Measurements from ENCODE around the gene AMOTL1.

Gene AMOTL1

GRCh38 chr11:94830722-94831510 is 62.8 kb downstream of the AMOTL1 start:
- Histone ChIP-seq H3K4me3 (ENCODE audit: low read depth in 1 of 5, low read length in 5 of 5) (no peak overlapping the region), H3K9me3 (ENCODE audit: control insufficient read depth in 5 of 5, low read length in 5 of 5) (no peaks in the 10 kb centered on the region), H3K9ac (ENCODE audit: low read length in 5 of 5) (no peak overlapping the region), H3K27ac (ENCODE audit: low read depth, low read length) (no peak overlapping the region), H3K4me1 (ENCODE audit: control insufficient read depth in 5 of 5, insufficient read depth in 5 of 5, low read length in 5 of 5) (peaks cover 0 to 6% (median 0%) of the 10 kb centered on the region in 5 donors), H3K27me3 (ENCODE audit: control insufficient read depth in 5 of 5, insufficient read depth in 4 of 5, low read length in 5 of 5) (no peaks in the 10 kb centered on the region), H3K36me3 (ENCODE audit: control insufficient read depth in 5 of 5, insufficient read depth in 5 of 5, low read length in 5 of 5) (peaks cover 55 to 73% (median 55%) of the 10 kb centered on the region in 5 donors)

- H3K9ac ChIP-seq (ENCODE audit: low read length in 5 of 5) = no peak overlapping the region
- no peaks in the 10 kb centered on the region for H3K27me3 ChIP-seq (ENCODE audit: control insufficient read depth in 5 of 5, insufficient read depth in 4 of 5, low read length in 5 of 5)
- H3K4me3 ChIP-seq (ENCODE audit: low read depth in 1 of 5, low read length in 5 of 5) = no peak overlapping the region
- peaks cover 0 to 6% (median 0%) of the 10 kb centered on the region in 5 donors for H3K4me1 ChIP-seq (ENCODE audit: control insufficient read depth in 5 of 5, insufficient read depth in 5 of 5, low read length in 5 of 5)
- no peaks in the 10 kb centered on the region for H3K9me3 ChIP-seq (ENCODE audit: control insufficient read depth in 5 of 5, low read length in 5 of 5)
- peaks cover 51 to 73% (median 57%) of the 10 kb centered on the region in 5 donors for H3K36me3 ChIP-seq (ENCODE audit: control insufficient read depth in 5 of 5, insufficient read depth in 5 of 5, low read length in 5 of 5)
- H3K27ac ChIP-seq (ENCODE audit: low read depth, low read length) = no peak overlapping the region
These were observed 63.4 kb downstream of the AMOTL1 start for GRCh38 chr11:94831529-94831928.

- H3K4me3 ChIP-seq (ENCODE audit: low read depth in 1 of 5, low read length in 5 of 5) = no peak overlapping the region
- H3K36me3 ChIP-seq (ENCODE audit: control insufficient read depth in 5 of 5, insufficient read depth in 5 of 5, low read length in 5 of 5) = peaks cover 42 to 66% (median 50%) of the 10 kb centered on the region in 5 donors
- no peaks in the 10 kb centered on the region for H3K9me3 ChIP-seq (ENCODE audit: control insufficient read depth in 5 of 5, low read length in 5 of 5)
- H3K4me1 ChIP-seq (ENCODE audit: control insufficient read depth in 5 of 5, insufficient read depth in 5 of 5, low read length in 5 of 5) = peaks cover 0 to 6% (median 4%) of the 10 kb centered on the region in 5 donors
- H3K27ac ChIP-seq (ENCODE audit: low read depth, low read length) = no peak overlapping the region
- H3K27me3 ChIP-seq (ENCODE audit: control insufficient read depth in 5 of 5, insufficient read depth in 4 of 5, low read length in 5 of 5) = no peaks in the 10 kb centered on the region
- no peak overlapping the region for H3K9ac ChIP-seq (ENCODE audit: low read length in 5 of 5)
These were observed 64.6 kb downstream of the AMOTL1 start for GRCh38 chr11:94832604-94833235.

- Histone ChIP-seq H3K27ac (ENCODE audit: low read depth, low read length) (no peak overlapping the region), H3K9ac (ENCODE audit: low read length in 5 of 5) (no peak overlapping the region), H3K4me1 (ENCODE audit: control insufficient read depth in 5 of 5, insufficient read depth in 5 of 5, low read length in 5 of 5) (peaks cover 0 to 9% (median 4%) of the 10 kb centered on the region in 5 donors), H3K9me3 (ENCODE audit: control insufficient read depth in 5 of 5, low read length in 5 of 5) (no peaks in the 10 kb centered on the region), H3K27me3 (ENCODE audit: control insufficient read depth in 5 of 5, insufficient read depth in 4 of 5, low read length in 5 of 5) (no peaks in the 10 kb centered on the region), H3K36me3 (ENCODE audit: control insufficient read depth in 5 of 5, insufficient read depth in 5 of 5, low read length in 5 of 5) (peaks cover 34 to 58% (median 39%) of the 10 kb centered on the region in 5 donors), H3K4me3 (ENCODE audit: low read depth in 1 of 5, low read length in 5 of 5) (no peak overlapping the region)
These were observed 66.9 kb downstream of the AMOTL1 start for GRCh38 chr11:94834911-94835593.

GRCh38 chr11:94835594-94835927 is 67.4 kb downstream of the AMOTL1 start:
- Histone ChIP-seq H3K9me3 (ENCODE audit: control insufficient read depth in 5 of 5, low read length in 5 of 5) (no peaks in the 10 kb centered on the region), H3K27me3 (ENCODE audit: control insufficient read depth in 5 of 5, insufficient read depth in 4 of 5, low read length in 5 of 5) (no peaks in the 10 kb centered on the region), H3K27ac (ENCODE audit: low read depth, low read length) (no peak overlapping the region), H3K9ac (ENCODE audit: low read length in 5 of 5) (no peak overlapping the region), H3K4me1 (ENCODE audit: control insufficient read depth in 5 of 5, insufficient read depth in 5 of 5, low read length in 5 of 5) (peaks cover 0 to 9% (median 4%) of the 10 kb centered on the region in 5 donors), H3K36me3 (ENCODE audit: control insufficient read depth in 5 of 5, insufficient read depth in 5 of 5, low read length in 5 of 5) (peaks cover 29 to 53% (median 34%) of the 10 kb centered on the region in 5 donors), H3K4me3 (ENCODE audit: low read depth in 1 of 5, low read length in 5 of 5) (no peak overlapping the region)

GRCh38 chr11:94837317-94837716 is 69.2 kb downstream of the AMOTL1 start:
- H3K4me1 ChIP-seq (ENCODE audit: control insufficient read depth in 5 of 5, insufficient read depth in 5 of 5, low read length in 5 of 5) = peaks cover 0 to 9% (median 4%) of the 10 kb centered on the region in 5 donors
- H3K4me3 ChIP-seq (ENCODE audit: low read depth in 1 of 5, low read length in 5 of 5) = no peak overlapping the region
- H3K9ac ChIP-seq (ENCODE audit: low read length in 5 of 5) = no peak overlapping the region
- H3K9me3 ChIP-seq (ENCODE audit: control insufficient read depth in 5 of 5, low read length in 5 of 5) = no peaks in the 10 kb centered on the region
- H3K36me3 ChIP-seq (ENCODE audit: control insufficient read depth in 5 of 5, insufficient read depth in 5 of 5, low read length in 5 of 5) = peaks cover 14 to 36% (median 20%) of the 10 kb centered on the region in 5 donors
- H3K27ac ChIP-seq (ENCODE audit: low read depth, low read length) = no peak overlapping the region
- no peaks in the 10 kb centered on the region for H3K27me3 ChIP-seq (ENCODE audit: control insufficient read depth in 5 of 5, insufficient read depth in 4 of 5, low read length in 5 of 5)

- Histone ChIP-seq H3K9ac (ENCODE audit: low read length in 5 of 5) (no peak overlapping the region), H3K4me1 (ENCODE audit: control insufficient read depth in 5 of 5, insufficient read depth in 5 of 5, low read length in 5 of 5) (peaks cover 0 to 9% (median 4%) of the 10 kb centered on the region in 5 donors), H3K9me3 (ENCODE audit: control insufficient read depth in 5 of 5, low read length in 5 of 5) (no peaks in the 10 kb centered on the region), H3K4me3 (ENCODE audit: low read depth in 1 of 5, low read length in 5 of 5) (no peak overlapping the region), H3K27me3 (ENCODE audit: control insufficient read depth in 5 of 5, insufficient read depth in 4 of 5, low read length in 5 of 5) (no peaks in the 10 kb centered on the region), H3K27ac (ENCODE audit: low read depth, low read length) (no peak overlapping the region), H3K36me3 (ENCODE audit: control insufficient read depth in 5 of 5, insufficient read depth in 5 of 5, low read length in 5 of 5) (peaks cover 6 to 27% (median 12%) of the 10 kb centered on the region in 5 donors)
These were observed 70.0 kb downstream of the AMOTL1 start for GRCh38 chr11:94838027-94838731.

GRCh38 chr11:94840209-94840608 is 72.1 kb downstream of the AMOTL1 start:
- Histone ChIP-seq H3K27ac (ENCODE audit: low read depth, low read length) (peak overlapping the region; percentile 6), H3K4me3 (ENCODE audit: low read depth in 1 of 5, low read length in 5 of 5) (no peak overlapping the region), H3K36me3 (ENCODE audit: control insufficient read depth in 5 of 5, insufficient read depth in 5 of 5, low read length in 5 of 5) (peaks cover 3 to 19% (median 11%) of the 10 kb centered on the region in 5 donors), H3K4me1 (ENCODE audit: control insufficient read depth in 5 of 5, insufficient read depth in 5 of 5, low read length in 5 of 5) (peaks cover 0 to 8% (median 4%) of the 10 kb centered on the region in 5 donors), H3K27me3 (ENCODE audit: control insufficient read depth in 5 of 5, insufficient read depth in 4 of 5, low read length in 5 of 5) (no peaks in the 10 kb centered on the region), H3K9ac (ENCODE audit: low read length in 5 of 5) (no peak overlapping the region), H3K9me3 (ENCODE audit: control insufficient read depth in 5 of 5, low read length in 5 of 5) (no peaks in the 10 kb centered on the region)

- Histone ChIP-seq H3K27me3 (ENCODE audit: control insufficient read depth in 5 of 5, insufficient read depth in 4 of 5, low read length in 5 of 5) (no peaks in the 10 kb centered on the region), H3K36me3 (ENCODE audit: control insufficient read depth in 5 of 5, insufficient read depth in 5 of 5, low read length in 5 of 5) (peaks cover 7 to 17% (median 13%) of the 10 kb centered on the region in 5 donors), H3K9me3 (ENCODE audit: control insufficient read depth in 5 of 5, low read length in 5 of 5) (no peaks in the 10 kb centered on the region), H3K27ac (ENCODE audit: low read depth, low read length) (no peak overlapping the region), H3K4me3 (ENCODE audit: low read depth in 1 of 5, low read length in 5 of 5) (no peak overlapping the region), H3K4me1 (ENCODE audit: control insufficient read depth in 5 of 5, insufficient read depth in 5 of 5, low read length in 5 of 5) (peaks cover 0 to 4% (median 0%) of the 10 kb centered on the region in 5 donors), H3K9ac (ENCODE audit: low read length in 5 of 5) (no peak overlapping the region)
These were observed 75.9 kb downstream of the AMOTL1 start for GRCh38 chr11:94844031-94844430.

All from subcutaneous abdominal adipose tissue (tissue), 5 donors.